Measurements from ENCODE around the gene SHB.

Gene SHB

GRCh38 chr9:38003946-38004808 is 64.8 kb downstream of the SHB start:
- FAIRE-seq: no peak

GRCh38 chr9:38003230-38003629 is 65.8 kb downstream of the SHB start:
- no peak for FAIRE-seq

GRCh38 chr9:38001430-38001829 is 67.6 kb downstream of the SHB start:
- FAIRE-seq: no peak

- FAIRE-seq: no peak
Observed at GRCh38 chr9:38000735-38001134, 68.3 kb downstream of the SHB start.

GRCh38 chr9:38000332-38000731 is 68.7 kb downstream of the SHB start:
- no peak for FAIRE-seq

GRCh38 chr9:37999588-38000189 is 69.3 kb downstream of the SHB start:
- FAIRE-seq: no peak

GRCh38 chr9:37998881-37999587 is 70.0 kb downstream of the SHB start:
- no peak for FAIRE-seq

- no peak for FAIRE-seq
Observed at GRCh38 chr9:37997636-37998374, 71.2 kb downstream of the SHB start.

GRCh38 chr9:37996819-37997217 is 72.2 kb downstream of the SHB start:
- no peak for FAIRE-seq

GRCh38 chr9:37995961-37996818 is 72.8 kb downstream of the SHB start:
- no peak for FAIRE-seq

- FAIRE-seq: no peak
Observed at GRCh38 chr9:37995348-37995737, 73.7 kb downstream of the SHB start.

GRCh38 chr9:37994639-37995347 is 74.2 kb downstream of the SHB start:
- no peak for FAIRE-seq

GRCh38 chr9:37992924-37993349 is 76.1 kb downstream of the SHB start:
- FAIRE-seq: no peak

- no peak for FAIRE-seq
Observed at GRCh38 chr9:37990404-37991015, 78.5 kb downstream of the SHB start.

GRCh38 chr9:37989701-37990100 is 79.3 kb downstream of the SHB start:
- FAIRE-seq: no peak

- no peak for FAIRE-seq
Observed at GRCh38 chr9:37988602-37989001, 80.4 kb downstream of the SHB start.

GRCh38 chr9:37988041-37988440 is 81.0 kb downstream of the SHB start:
- FAIRE-seq: no peak

GRCh38 chr9:37987467-37987981 is 81.5 kb downstream of the SHB start:
- FAIRE-seq: no peak

- FAIRE-seq: no peak
Observed at GRCh38 chr9:37986771-37987258, 82.2 kb downstream of the SHB start.

GRCh38 chr9:37986001-37986400 is 83.0 kb downstream of the SHB start:
- FAIRE-seq: no peak

Data from A204.1 (cell line).